Hepatocyte (in vitro differentiated cells): ENCODE data around the gene CASQ1. TPM values are rescaled to one million over a fixed set of nuclear protein-coding genes. Genes with fewer than 3 reads are reported as not detected.

Source experiments
- DNase-seq: peaks from one replicate; pipeline ENCODE4 v3.0.0-alpha.2; 2016; ENCODE audit warnings: low spot score
- H2AFZ ChIP-seq: fragments of 200-600 bp; sonication (generic); 2 replicates; pipeline ENCODE4 v1.6.0; 2016; ENCODE audit warnings: antibody characterized with exemption, mild to moderate bottlenecking
- H3K27ac ChIP-seq: fragments of 200-600 bp; sonication (generic); 2 replicates; pipeline ENCODE4 v1.5.1; 2016; ENCODE audit warnings: mild to moderate bottlenecking
- H3K27me3 ChIP-seq: fragments of 200-600 bp; sonication (generic); 2 replicates; pipeline ENCODE4 v1.6.1; 2016
- H3K36me3 ChIP-seq: fragments of 200-600 bp; sonication (generic); replicated peaks from 2 replicates; pipeline ENCODE4 v1.5.1; 2016; ENCODE audit warnings: low read depth; ENCODE audit not compliant: insufficient read depth
- H3K4me1 ChIP-seq: fragments of 200-600 bp; sonication (generic); 2 replicates; pipeline ENCODE4 v1.5.1; 2016; ENCODE audit warnings: mild to moderate bottlenecking, moderate library complexity; ENCODE audit not compliant: insufficient read depth
- H3K4me2 ChIP-seq: fragments of 200-600 bp; sonication (generic); 2 replicates; pipeline ENCODE4 v1.6.0; 2016
- H3K4me3 ChIP-seq: fragments of 200-600 bp; sonication (generic); 2 replicates; pipeline ENCODE4 v1.5.1; 2016; ENCODE audit warnings: mild to moderate bottlenecking
- H3K79me2 ChIP-seq: fragments of 200-600 bp; sonication (generic); 2 replicates; pipeline ENCODE4 v1.6.0; 2017; ENCODE audit warnings: mild to moderate bottlenecking
- H3K9me2 ChIP-seq: fragments of 200-600 bp; sonication (generic); replicated peaks from 2 replicates; pipeline ENCODE4 v1.6.0; 2017; ENCODE audit warnings: mild to moderate bottlenecking; ENCODE audit not compliant: insufficient read depth
- H3K9me3 ChIP-seq: fragments of 200-600 bp; sonication (generic); 2 replicates; pipeline ENCODE4 v1.5.1; 2016; ENCODE audit warnings: low read depth, mild to moderate bottlenecking
- H4K20me1 ChIP-seq: fragments of 200-600 bp; sonication (generic); 2 replicates; pipeline ENCODE4 v1.6.0; 2016; ENCODE audit warnings: mild to moderate bottlenecking; ENCODE audit not compliant: insufficient read depth, poor library complexity, severe bottlenecking
- EZH2 ChIP-seq: fragments of 200-600 bp; sonication (generic); IDR thresholded peaks from 2 replicates; pipeline ENCODE4 v1.6.1; 2016; ENCODE audit warnings: antibody characterized with exemption, mild to moderate bottlenecking, borderline replicate concordance
- EZH2phosphoT487 ChIP-seq: fragments of 200-600 bp; sonication (generic); IDR thresholded peaks from one replicate; pipeline ENCODE4 v1.6.1; 2018; ENCODE audit warnings: antibody characterized with exemption, mild to moderate bottlenecking, low read depth, moderate library complexity; ENCODE audit not compliant: unreplicated experiment, severe bottlenecking
- WGBS: methylation state at CpG from one replicate; pipeline ENCODE4 v1.1.6; 2016; ENCODE audit warnings: low lambda C conversion rate; ENCODE audit errors: missing lambda C conversion rate; 5-methylcytosine and 5-hydroxymethylcytosine counted together
- polyA plus RNA-seq: library from polyadenylated mRNA; unstranded; fragments of >200 nt; fragmentation: Nextera tagmentation; extraction: Ambion mirVana; gene quantifications from 2 replicates; pipeline ENCODE4 v1.2.1, GENCODE V29; 2016
- total RNA-seq: library from RNA; depleted of rRNA; stranded (reverse); fragments of >200 nt; gene quantifications from 2 replicates; pipeline ENCODE4 v1.2.3, GENCODE V29; 2014
- TF ChIP-seq, protein P1 (sequence below): fragments of 200-600 bp; sonication (generic); IDR thresholded peaks from 2 replicates; pipeline ENCODE4 v1.5.1; 2016; ENCODE audit warnings: antibody characterized with exemption, mild to moderate bottlenecking; ENCODE audit not compliant: poor library complexity

Gene CASQ1
- total and polyA plus RNA-seq, 2 experiments from 2014 or later, result 0.51 TPM; not detected in 1

DNA sequence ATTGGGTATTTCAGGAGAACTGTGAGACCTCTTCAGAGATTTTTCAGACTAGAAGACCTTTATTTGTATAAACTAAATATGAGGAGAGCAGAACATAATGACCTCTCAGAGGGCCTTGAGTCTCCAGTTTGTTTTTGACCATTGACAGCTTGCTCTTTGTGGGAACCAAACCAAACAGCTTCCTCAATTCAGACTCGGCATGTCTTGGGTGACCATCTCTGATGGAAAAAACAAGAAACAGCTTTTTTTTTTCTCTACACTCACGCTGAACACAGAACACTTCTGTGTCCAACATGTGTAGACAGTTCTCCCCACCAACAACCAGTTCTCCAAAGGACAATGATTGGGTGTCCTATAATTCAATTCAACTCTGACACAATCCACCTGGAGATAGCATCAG lies 27.4 kb upstream of the CASQ1 start:
- DNase-seq, result no peak
- Histone ChIP-seq H2AFZ (no peak overlapping the region), H3K4me3 (no peak overlapping the region), H4K20me1 (no peaks in the 10 kb centered on the region), H3K27me3 (no peaks in the 10 kb centered on the region), H3K27ac (no peak overlapping the region), H3K79me2 (no peaks in the 10 kb centered on the region), H3K4me2 (no peak overlapping the region), H3K36me3 (no peaks in the 10 kb centered on the region), H3K9me2 (no peaks in the 10 kb centered on the region), H3K9me3 (no peaks in the 10 kb centered on the region), H3K4me1 (no peaks in the 10 kb centered on the region)
- 91% methylated on average over 2 of the region's 2 CpGs for WGBS
- TF ChIP-seq, protein P1, sequence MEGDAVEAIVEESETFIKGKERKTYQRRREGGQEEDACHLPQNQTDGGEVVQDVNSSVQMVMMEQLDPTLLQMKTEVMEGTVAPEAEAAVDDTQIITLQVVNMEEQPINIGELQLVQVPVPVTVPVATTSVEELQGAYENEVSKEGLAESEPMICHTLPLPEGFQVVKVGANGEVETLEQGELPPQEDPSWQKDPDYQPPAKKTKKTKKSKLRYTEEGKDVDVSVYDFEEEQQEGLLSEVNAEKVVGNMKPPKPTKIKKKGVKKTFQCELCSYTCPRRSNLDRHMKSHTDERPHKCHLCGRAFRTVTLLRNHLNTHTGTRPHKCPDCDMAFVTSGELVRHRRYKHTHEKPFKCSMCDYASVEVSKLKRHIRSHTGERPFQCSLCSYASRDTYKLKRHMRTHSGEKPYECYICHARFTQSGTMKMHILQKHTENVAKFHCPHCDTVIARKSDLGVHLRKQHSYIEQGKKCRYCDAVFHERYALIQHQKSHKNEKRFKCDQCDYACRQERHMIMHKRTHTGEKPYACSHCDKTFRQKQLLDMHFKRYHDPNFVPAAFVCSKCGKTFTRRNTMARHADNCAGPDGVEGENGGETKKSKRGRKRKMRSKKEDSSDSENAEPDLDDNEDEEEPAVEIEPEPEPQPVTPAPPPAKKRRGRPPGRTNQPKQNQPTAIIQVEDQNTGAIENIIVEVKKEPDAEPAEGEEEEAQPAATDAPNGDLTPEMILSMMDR, result no peak
- TF ChIP-seq EZH2, result no peak

- no peak for DNase-seq
- Histone ChIP-seq H4K20me1 (no peaks in the 10 kb centered on the region), H2AFZ (no peak overlapping the region), H3K4me3 (no peak overlapping the region), H3K4me2 (no peak overlapping the region), H3K27me3 (no peaks in the 10 kb centered on the region), H3K27ac (no peak overlapping the region), H3K9me3 (no peaks in the 10 kb centered on the region), H3K79me2 (no peaks in the 10 kb centered on the region), H3K36me3 (no peaks in the 10 kb centered on the region), H3K4me1 (no peaks in the 10 kb centered on the region), H3K9me2 (no peaks in the 10 kb centered on the region)
- WGBS, result 100% methylated on average over 1 of the region's 1 CpG
- TF ChIP-seq EZH2 (no peak), EZH2phosphoT487 (no peak)
- TF ChIP-seq, protein P1, result no peak
Observed at GRCh38 chr1:160163615-160164014, 26.8 kb upstream of the CASQ1 start.

DNA sequence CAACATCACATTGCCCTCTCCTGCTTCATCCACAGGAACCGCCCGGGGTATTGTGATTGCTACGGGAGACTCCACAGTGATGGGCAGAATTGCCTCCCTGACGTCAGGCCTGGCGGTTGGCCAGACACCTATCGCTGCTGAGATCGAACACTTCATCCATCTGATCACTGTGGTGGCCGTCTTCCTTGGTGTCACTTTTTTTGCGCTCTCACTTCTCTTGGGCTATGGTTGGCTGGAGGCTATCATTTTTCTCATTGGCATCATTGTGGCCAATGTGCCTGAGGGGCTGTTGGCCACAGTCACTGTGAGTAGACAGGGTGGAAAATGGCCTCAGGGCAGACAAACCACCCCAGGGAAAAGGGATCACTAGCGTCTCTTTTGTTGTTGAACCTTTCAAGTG lies 26.3 kb upstream of the CASQ1 start:
- Histone ChIP-seq H3K36me3 (no peaks in the 10 kb centered on the region), H2AFZ (no peak overlapping the region), H3K27me3 (no peaks in the 10 kb centered on the region), H3K9me3 (no peaks in the 10 kb centered on the region), H3K4me3 (no peak overlapping the region), H4K20me1 (no peaks in the 10 kb centered on the region), H3K4me2 (no peak overlapping the region), H3K4me1 (no peaks in the 10 kb centered on the region), H3K9me2 (no peaks in the 10 kb centered on the region), H3K79me2 (no peaks in the 10 kb centered on the region), H3K27ac (no peak overlapping the region)
- DNase-seq, result no peak
- 84% methylated on average over 10 of the region's 10 CpGs for WGBS
- TF ChIP-seq EZH2phosphoT487 (no peak), EZH2 (no peak)
- TF ChIP-seq, protein P1, result no peak
